Measurements from ENCODE around the gene METTL15.

DNA sequence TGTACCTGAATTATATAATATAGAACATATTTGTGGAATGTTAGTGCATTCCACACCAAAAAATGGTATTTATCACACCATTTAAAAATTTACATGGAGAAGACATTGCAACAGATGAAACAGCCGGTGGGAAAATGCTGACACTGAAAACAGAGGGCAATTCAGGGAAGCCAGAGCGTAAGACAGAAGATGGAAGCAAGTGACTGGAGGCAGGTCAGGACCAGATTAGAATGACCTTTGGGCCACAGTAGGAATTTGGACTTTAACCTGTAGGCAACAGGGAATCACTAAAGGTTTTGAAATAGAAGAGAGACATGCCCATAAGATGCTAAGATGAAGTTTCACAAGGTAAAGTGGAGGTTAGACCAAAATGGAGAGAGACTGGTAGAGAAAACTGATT is 60.5 kb downstream of the METTL15 start:
- TF ChIP-seq, protein P1, sequence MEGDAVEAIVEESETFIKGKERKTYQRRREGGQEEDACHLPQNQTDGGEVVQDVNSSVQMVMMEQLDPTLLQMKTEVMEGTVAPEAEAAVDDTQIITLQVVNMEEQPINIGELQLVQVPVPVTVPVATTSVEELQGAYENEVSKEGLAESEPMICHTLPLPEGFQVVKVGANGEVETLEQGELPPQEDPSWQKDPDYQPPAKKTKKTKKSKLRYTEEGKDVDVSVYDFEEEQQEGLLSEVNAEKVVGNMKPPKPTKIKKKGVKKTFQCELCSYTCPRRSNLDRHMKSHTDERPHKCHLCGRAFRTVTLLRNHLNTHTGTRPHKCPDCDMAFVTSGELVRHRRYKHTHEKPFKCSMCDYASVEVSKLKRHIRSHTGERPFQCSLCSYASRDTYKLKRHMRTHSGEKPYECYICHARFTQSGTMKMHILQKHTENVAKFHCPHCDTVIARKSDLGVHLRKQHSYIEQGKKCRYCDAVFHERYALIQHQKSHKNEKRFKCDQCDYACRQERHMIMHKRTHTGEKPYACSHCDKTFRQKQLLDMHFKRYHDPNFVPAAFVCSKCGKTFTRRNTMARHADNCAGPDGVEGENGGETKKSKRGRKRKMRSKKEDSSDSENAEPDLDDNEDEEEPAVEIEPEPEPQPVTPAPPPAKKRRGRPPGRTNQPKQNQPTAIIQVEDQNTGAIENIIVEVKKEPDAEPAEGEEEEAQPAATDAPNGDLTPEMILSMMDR (IDR thresholded peaks at IDR 0.05) = no peak
- no peak for TF ChIP-seq POLR2A (IDR thresholded peaks at IDR 0.05)

Data from breast epithelium (tissue), 3 donors.